GM18502 (cell line): ENCODE results near the gene LRRC73.
"Not testable (repeated sequence)": the region's sequence is repeated elsewhere in the genome, so short reads cannot be mapped to it uniquely, and the experiment has no call there.

Source experiments
- ATAC-seq: cut with Tn5 transposase; IDR thresholded peaks from one replicate; pipeline ENCODE4 v1.9.1; 2021; ENCODE audit warnings: mild to moderate bottlenecking; ENCODE audit not compliant: unreplicated experiment, poor library complexity

Gene LRRC73

DNA sequence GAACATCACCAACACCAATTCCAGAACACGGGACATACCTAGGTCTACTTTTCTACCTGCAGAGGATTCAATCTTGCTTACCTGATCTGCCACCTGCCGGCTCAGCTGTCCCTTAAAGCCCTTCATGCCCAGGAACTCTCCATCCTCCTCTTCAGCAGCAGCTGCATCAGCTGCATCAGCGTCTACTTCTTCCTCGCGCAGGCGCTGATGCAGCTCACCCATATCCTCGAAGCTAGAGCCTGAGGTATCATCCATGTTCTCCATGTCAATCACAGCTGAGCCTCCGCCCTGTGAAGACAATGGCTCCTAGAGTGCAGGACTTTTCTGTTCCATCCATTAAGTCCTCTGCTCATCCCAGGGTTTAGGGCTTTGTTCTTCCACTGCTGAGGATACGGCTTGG is 5.7 kb upstream of the LRRC73 start:
- ATAC-seq: no peak

GRCh38 chr6:43511824-43512415 is 1.8 kb upstream of the LRRC73 start:
- no peak for ATAC-seq

DNA sequence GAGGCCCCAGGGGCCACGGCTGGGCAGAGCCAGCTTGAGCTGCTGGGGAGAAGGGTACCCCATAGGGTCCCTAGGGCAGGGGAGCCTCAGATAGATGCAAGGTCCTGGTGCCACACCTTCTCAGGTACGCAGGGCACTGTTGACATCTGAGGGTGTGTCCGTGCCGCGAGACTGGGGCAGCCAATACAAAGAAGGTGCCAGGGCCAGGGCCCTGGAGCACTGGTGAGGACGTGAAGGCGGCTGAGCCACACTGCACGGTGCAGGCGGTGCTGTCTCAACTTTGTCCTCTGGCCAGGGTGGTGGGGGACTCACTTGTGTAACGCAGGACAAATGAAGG is 649 bp upstream of the LRRC73 start:
- ATAC-seq: no peak

GRCh38 chr6:43509142-43509983 is 783 bp downstream of the LRRC73 start:
- ATAC-seq: peak; percentile 5

DNA sequence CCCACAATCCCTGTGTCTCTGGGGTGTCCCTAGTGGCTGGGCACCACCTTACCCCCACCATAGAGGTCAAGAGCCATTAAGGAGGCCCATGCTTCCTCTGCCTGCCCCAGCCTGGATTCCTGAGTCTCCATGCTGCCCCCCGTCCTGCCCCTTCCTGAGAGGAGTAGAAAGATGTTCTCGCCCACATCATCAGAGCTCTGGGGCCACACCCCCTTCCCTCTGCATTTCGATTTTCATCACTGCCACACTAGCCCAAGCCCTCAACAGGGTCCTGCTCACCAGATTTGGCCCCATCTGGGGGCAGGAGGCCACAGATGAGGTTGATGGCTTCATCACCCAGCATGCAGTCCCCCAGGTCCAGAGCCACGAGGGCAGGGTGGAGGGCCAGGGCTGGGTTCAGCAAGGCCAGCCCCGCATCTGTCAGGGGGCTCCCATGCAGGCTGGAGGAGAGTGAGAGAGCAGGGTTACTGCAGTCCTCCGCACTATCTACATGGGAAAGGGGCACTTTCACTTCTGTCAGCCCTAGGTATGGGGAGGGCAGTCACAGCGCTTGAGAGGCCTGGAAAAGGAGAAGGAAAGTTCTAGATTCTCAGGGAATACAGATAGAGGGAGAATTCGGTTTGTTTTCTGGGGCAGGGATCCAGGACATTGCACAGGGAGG is 1.5 kb downstream of the LRRC73 start:
- no peak for ATAC-seq

GRCh38 chr6:43506667-43507471 is 3.3 kb downstream of the LRRC73 start:
- ATAC-seq: peak; percentile 51

GRCh38 chr6:43506171-43506570 is 4.0 kb downstream of the LRRC73 start:
- ATAC-seq: no peak

- no peak for ATAC-seq
These were observed 4.4 kb downstream of the LRRC73 start for GRCh38 chr6:43505718-43506117.

GRCh38 chr6:43504756-43505593 is 5.2 kb downstream of the LRRC73 start:
- ATAC-seq: no peak

DNA sequence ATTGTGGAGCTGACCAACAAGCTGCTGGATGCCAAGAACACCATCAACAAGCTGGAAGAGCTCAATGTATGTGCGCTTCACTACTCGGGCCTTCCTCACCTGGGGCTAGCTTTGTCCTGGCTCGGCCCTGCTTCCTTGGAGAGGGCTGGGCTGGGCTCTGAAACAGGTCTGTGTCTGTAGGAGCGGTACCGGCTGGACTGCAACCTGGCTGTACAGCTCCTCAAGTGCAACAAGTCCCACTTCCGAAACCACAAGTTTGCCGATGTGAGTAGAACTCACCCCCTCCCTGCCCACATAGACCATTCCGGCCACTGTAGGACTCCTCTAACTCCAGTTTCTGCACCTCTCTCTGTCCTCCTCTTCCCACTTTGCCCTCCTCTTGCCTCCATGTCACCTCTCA is 6.7 kb downstream of the LRRC73 start:
- no peak for ATAC-seq

DNA sequence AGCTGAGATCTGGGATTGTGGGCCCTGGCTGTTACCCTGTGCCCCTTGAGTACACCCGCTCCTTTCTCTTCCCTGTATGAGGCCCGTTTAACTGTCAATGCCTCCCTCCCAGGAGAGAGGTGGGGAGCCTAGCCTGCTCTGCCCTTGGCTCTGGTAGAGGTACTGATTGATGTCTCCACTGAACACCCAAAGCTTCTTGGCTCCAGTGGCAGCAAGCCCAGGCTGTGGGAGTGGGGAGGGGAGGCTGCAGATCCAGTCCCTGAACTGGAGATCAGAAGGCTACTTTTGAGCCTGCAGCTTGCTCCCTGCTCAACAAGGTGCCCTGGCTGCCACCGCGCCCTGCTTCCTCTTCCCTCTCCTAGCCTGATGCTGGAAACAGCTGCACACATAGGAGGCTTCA is 7.5 kb downstream of the LRRC73 start:
- no peak for ATAC-seq

GRCh38 chr6:43500921-43501320 is 9.2 kb downstream of the LRRC73 start:
- no peak for ATAC-seq

- no peak for ATAC-seq
These were observed 10.9 kb downstream of the LRRC73 start for GRCh38 chr6:43499028-43499815.

DNA sequence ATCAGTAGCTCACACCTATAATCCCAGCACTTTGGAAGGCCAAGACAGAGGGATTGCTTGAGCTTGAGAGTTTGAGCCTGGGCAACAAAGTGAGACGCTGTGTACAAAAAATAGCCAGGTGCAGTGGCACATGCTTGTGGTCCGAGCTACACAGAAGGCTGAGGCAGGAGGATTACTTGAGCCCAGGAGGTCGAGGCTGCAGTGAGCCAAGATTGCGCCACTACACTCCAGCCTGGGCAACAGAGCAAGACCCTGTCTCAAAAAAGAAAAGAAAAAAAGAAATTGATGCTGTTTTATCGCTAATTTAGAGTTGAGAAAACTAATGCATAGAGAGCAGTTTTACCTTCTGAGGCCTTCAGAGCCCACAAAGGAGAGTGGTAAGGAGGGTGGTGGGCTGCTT is 11.9 kb downstream of the LRRC73 start:
- not testable (repeated sequence) for ATAC-seq

DNA sequence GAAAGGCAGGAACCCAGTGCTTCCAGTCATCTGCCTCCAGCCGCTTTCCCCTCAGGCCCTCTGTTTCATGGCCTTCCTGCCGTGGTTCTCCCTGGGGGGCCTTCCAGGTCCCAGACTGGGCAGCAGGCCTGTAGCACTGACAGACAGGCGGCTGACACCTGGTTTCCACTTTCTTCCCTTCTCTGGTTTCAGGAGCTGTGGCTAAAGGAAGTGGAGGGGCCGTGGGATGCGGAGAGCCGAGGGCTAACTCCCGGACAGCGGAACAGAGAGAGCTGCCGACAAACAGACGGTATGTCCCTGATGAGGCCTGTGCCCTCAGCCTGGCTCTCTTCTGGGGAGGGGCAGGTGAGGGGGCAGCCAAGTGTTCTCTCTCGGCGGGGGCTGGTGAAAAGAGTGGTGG is 12.5 kb downstream of the LRRC73 start:
- ATAC-seq: no peak

DNA sequence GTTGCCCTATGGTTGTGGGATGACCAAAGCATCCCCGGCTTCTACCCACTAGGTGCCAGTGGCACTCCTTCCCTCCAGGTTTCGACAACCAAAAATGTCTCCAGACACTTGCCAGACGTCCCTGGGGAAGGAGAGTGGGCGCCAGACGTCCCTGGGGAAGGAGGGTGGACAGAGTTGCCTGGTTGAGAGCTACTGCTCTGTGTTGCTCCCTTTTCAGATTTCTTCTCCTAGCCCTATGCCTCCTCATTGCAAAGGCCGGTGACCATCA is 13.1 kb downstream of the LRRC73 start:
- no peak for ATAC-seq

DNA sequence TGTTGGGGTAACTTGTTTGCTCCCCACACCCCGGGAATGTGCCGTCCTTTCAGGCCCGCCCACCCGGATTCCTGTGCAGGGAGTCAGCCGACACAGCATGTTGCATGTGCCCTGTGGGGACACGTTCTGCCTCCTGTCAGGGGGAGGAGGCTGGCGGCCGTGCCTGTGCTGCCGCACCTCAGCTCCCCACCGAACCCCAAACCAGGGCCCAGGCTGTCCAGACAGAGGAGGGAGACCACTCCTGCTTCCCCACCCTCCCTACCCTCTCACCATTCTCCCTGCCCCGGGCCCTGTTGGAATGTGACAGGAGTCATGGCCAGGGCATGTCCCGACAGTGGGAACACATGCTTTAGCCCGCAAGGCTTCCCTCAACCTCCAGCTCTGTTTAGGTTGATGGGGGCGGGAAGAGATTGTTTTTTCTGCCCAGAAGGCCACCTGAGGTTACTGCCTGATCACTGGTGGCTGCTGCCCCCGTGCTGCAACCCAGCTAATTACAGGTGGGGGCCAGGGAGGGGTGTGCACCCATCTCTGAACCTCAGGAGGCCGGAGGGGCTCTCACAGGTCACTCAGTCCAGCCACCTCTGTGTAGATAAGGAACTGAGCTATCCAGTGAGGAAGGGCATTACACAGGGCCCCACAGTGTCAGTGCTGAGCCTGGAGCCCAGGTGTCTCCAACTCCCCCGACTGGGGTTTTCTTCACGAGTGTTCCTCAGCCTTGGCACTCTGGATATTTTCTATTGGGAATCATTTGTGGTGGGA is 13.6 kb downstream of the LRRC73 start:
- ATAC-seq: no peak

DNA sequence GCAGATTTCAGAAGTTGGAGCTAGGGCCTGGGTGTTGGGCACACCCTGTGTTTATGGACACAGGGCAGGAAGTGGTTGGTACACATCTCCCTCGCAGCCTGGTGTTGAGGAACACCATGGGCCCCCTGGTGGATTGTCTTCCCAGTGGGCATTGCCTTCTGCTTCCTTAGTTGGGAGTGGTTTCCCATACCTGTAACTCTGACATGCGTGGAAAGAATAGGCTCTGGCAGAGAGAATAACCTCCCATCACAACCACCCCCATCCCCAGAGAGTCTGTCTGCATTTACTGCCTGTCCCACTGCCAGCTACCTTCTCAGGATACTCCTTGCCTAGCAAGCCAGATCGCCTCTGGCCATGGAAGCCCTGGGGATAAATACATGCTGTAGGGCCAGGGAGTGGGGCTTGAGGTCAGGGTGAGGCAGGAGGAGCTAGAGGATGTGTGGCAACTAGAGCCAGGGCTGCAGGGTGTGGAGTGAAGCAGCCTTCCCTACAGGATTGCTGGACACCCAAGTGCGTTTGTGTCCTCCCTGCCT is 14.7 kb downstream of the LRRC73 start:
- no peak for ATAC-seq
